VCaP (cell line): ENCODE measurements around the gene FGF6.
"Not testable (repeated sequence)": the region's sequence is repeated elsewhere in the genome, so short reads cannot be mapped to it uniquely, and the experiment has no call there.

Experiments
- H3K27ac ChIP-seq: fragments of 450-650 bp; 2 replicates; pipeline ENCODE4 v1.5.1; 2017
- CTCF ChIP-seq: fragments of 450-650 bp; conservative IDR thresholded peaks from 2 replicates; pipeline ENCODE4 v1.5.1; 2017; ENCODE audit warnings: mild to moderate bottlenecking, moderate library complexity

FGF6 gene

GRCh38 chr12:4478933-4479332 lies 33.3 kb upstream of the FGF6 start:
- H3K27ac ChIP-seq = no peak overlapping the region
- TF ChIP-seq CTCF = no peak

GRCh38 chr12:4477129-4477528 lies 31.5 kb upstream of the FGF6 start:
- no peak for TF ChIP-seq CTCF
- no peak overlapping the region for H3K27ac ChIP-seq

GRCh38 chr12:4472046-4472445 lies 26.4 kb upstream of the FGF6 start:
- no peak overlapping the region for H3K27ac ChIP-seq
- TF ChIP-seq CTCF = no peak

GRCh38 chr12:4471256-4471655 lies 25.6 kb upstream of the FGF6 start:
- no peak for TF ChIP-seq CTCF
- no peak overlapping the region for H3K27ac ChIP-seq

- TF ChIP-seq CTCF = no peak
- no peak overlapping the region for H3K27ac ChIP-seq
Measured at GRCh38 chr12:4468994-4469393, 23.4 kb upstream of the FGF6 start.

- H3K27ac ChIP-seq = no peak overlapping the region
- TF ChIP-seq CTCF = no peak
Measured at GRCh38 chr12:4460761-4461160, 15.1 kb upstream of the FGF6 start.

- not testable (repeated sequence) for H3K27ac ChIP-seq
Measured at GRCh38 chr12:4455849-4456248, 10.2 kb upstream of the FGF6 start.

- TF ChIP-seq CTCF = no peak
- H3K27ac ChIP-seq = no peak overlapping the region
Measured at GRCh38 chr12:4454315-4454860, 8.8 kb upstream of the FGF6 start.
